Astrocyte of the cerebellum (primary cell): Measurements from ENCODE around the gene ENTPD1.

Source experiments
- DNase-seq: peaks from one replicate; pipeline ENCODE4 v3.0.0-alpha.2; 2011; ENCODE audit warnings: low read depth
- H3K4me3 ChIP-seq: 2 replicates; pipeline ENCODE4 v1.5.1; 2011; ENCODE audit warnings: mild to moderate bottlenecking, low read depth, low read length, moderate library complexity
- in situ Hi-C: cut with HindIII; loops from 2 replicates; pipeline ENCODE4 v1.10.0; 2017; ENCODE audit warnings: low sequenced_read_pairs
- TF ChIP-seq, protein P1 (sequence below): IDR thresholded peaks from 2 replicates; pipeline ENCODE4 v1.5.1; 2012; ENCODE audit warnings: low read length, low read depth, moderate library complexity, mild to moderate bottlenecking; ENCODE audit errors: missing control alignments

The ENTPD1 gene

DNA sequence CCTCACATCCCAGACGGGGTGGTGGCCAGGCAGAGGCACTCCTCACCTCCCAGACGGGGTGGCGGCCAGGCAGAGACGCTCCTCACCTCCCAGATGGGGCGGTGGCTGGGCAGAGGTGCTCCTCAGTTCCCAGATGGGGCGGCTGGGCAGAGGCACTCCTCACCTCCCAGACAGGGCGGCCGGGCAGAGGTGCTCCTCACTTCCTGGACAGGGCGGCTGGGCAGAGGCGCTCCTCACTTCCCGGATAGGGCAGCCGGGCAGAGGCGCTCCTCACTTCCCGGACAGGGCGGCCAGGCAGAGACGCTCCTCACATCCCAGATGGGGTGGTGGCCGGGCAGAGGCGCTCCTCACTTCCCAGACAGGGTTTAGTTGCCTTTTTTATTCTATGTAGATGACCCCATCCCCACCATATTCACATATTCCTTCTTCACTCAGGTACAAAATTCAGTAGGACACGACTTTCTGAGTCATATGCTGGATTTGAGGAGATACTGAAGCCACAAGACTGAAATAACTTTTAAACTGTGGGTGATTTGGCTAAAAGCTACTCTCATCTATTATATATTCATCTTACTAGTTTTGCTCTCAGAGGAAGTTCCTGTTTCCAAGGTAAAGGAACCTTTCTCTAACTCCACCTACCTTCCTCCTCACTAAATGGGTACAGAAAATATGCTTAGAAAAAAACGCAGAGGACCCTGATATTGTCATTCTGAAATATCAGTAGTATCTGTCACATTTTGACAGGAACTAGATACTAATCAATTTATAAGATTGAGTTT lies 54.4 kb downstream of the ENTPD1 start:
- TF ChIP-seq, protein P1, sequence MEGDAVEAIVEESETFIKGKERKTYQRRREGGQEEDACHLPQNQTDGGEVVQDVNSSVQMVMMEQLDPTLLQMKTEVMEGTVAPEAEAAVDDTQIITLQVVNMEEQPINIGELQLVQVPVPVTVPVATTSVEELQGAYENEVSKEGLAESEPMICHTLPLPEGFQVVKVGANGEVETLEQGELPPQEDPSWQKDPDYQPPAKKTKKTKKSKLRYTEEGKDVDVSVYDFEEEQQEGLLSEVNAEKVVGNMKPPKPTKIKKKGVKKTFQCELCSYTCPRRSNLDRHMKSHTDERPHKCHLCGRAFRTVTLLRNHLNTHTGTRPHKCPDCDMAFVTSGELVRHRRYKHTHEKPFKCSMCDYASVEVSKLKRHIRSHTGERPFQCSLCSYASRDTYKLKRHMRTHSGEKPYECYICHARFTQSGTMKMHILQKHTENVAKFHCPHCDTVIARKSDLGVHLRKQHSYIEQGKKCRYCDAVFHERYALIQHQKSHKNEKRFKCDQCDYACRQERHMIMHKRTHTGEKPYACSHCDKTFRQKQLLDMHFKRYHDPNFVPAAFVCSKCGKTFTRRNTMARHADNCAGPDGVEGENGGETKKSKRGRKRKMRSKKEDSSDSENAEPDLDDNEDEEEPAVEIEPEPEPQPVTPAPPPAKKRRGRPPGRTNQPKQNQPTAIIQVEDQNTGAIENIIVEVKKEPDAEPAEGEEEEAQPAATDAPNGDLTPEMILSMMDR, result no peak
- no peak for DNase-seq
- H3K4me3 ChIP-seq, result no peak overlapping the region
- in situ Hi-C loops, result no loop called here

DNA sequence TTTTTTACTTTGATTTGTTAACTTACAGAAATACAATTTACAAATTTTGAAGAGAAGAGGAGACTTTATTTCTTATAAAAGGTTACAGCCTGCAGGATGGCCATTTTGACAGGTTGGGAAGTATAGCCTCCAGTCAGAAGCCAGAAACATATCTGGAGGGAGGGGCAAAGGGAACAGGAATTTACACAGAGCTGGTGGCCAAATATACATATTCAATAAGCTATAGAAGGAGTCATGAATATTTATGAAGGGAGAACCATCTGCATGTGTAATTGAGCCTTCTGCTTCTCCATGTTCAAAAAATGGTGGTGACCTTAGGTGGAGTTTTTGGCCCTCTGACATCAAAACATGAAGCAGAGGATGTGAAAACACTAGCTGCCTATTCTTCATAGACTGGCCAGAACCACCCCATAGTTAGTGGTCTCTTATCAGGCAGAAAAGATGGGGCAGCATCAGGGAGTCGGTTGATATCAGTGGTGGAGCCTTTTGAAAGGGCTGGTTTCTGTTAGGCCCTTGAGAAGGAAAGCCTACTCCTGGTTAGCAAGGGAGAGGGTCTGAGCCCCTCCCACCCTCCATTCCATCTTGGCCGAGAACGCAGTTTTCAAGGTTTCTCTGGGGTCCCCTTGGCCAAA lies 57.2 kb downstream of the ENTPD1 start:
- TF ChIP-seq, protein P1, result no peak
- DNase-seq, result no peak
- H3K4me3 ChIP-seq, result no peak overlapping the region
- in situ Hi-C loops, result no loop called here

DNA sequence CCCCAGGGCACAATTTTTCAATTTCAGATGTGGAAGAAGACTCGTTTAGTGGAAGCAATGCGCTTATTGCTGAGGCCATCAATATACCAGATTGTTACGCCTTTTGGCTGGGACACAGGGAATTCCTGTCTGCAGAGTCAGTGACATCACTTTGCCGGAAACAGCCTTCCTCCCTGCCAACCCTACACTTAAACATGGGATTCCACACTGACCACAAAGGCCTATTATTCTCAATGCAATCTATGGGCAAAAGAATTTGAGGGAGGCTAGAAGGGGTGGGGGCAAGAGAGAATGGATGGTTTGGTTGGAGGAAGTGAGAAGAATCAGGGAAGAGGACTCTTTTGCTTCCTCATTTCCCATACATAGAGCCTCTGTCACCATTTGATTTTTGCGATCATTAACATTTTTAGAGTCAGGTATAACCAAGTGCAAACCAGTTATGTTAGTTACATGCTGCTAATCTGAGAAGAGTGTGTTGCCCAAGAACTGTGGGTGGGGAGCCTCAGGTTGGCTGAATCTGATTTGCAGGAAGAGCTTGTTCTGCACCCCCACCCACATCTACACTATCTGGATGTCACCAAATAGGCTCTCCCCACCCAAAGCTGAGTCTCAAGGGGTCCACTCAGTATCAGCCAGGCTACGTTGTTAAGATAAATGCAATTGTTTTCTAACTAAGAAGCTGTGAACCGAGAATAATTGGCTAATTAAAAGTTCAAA lies 58.2 kb downstream of the ENTPD1 start:
- H3K4me3 ChIP-seq, result no peak overlapping the region
- DNase-seq, result peak; percentile 81
- in situ Hi-C loops, result no loop called here
- TF ChIP-seq, protein P1, result no peak

DNA sequence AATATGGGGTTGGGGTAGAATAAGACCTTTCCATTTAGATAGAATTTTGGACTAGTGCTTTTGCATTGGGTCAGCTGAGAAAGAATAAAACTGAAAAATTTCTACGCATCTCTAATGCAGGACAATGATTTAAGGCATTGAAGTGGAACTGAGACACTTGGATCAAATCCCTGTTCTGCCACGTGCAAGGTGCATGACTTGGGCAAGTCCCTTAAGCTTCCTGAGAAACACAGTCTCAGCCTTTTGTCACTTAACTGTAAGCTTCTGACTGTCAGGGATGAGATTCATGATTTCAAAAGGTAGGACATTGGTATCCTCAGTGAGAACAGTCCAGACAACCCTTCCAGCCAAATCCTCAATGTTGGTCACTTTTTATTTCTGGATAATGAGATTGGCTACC lies 59.2 kb downstream of the ENTPD1 start:
- TF ChIP-seq, protein P1, result no peak
- DNase-seq, result no peak
- H3K4me3 ChIP-seq, result no peak overlapping the region
- in situ Hi-C loops, result no loop called here

DNA sequence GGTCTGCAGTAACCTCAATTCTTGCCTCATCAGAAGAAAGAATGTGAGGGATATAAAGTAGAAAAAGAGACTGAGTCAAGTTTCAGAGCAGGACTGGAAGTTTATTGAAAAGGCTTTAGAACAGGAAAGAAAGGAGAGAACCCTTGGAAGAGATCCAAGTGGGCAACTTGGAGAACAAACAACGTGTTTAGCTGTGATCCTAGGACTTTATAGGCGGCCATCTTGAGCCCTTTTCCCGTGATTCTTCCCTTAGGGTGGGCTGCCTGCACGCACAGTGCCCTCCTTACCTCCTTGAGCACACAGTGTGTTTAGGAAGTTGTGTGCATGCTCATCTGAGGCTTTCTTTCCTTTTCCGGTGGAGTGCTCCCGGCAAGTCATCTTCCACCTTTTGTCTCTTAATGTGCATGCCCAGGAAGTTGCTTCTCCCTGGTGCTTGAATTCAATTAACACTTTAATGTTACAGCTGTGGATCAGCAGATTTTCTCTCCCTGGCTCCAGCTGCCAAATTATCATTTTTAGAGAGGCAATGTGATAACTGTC lies 59.8 kb downstream of the ENTPD1 start:
- no peak for DNase-seq
- H3K4me3 ChIP-seq, result no peak overlapping the region
- in situ Hi-C loops, result no loop called here
- TF ChIP-seq, protein P1, result no peak

DNA sequence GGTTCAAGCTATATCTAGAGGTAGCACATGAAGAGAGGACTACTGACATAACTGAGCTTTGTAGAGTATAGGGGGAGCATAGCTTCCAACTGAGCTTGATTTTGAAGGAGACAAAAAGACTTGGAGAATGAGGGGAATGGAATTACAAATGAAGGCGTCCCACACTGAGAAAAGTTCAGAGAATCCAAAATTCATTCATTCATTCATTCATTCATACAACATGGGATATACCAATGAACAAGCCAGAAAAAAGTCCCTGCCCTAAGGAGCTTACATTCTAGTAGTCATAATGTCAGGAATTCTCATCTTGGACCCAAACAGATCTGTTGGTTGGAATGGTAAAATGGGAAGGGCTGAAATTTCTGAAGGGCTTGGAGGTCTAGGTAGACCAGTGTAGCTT lies 62.0 kb downstream of the ENTPD1 start:
- TF ChIP-seq, protein P1, result no peak
- no peak for DNase-seq
- in situ Hi-C loops, result no loop called here
- no peak overlapping the region for H3K4me3 ChIP-seq
